Upper lobe of left lung (tissue), 4 donors: ENCODE data around the gene AGAP1.

ENCODE experiments used
- CTCF ChIP-seq, 6 experiments: fragments of 450-650 bp in 4 of 6; fragments of 200-600 bp in 2 of 6; sonication (generic) in 2 of 6; IDR thresholded peaks; one replicate each; pipeline ENCODE4 v1.5.1; 2016 to 2019; ENCODE audit warnings: antibody characterized with exemption in 6 of 6
- EP300 ChIP-seq, 4 donors: sonication (generic); formaldehyde crosslinking; IDR thresholded peaks; one replicate each; pipeline ENCODE4 v1.5.1; 2017; ENCODE audit warnings: antibody characterized with exemption in 4 of 4, control low read depth in 2 of 4
- POLR2A ChIP-seq, 4 donors: fragments of 450-650 bp; IDR thresholded peaks; one replicate each; pipeline ENCODE4 v1.5.1; 2016 to 2017; ENCODE audit warnings: antibody characterized with exemption in 4 of 4, mild to moderate bottlenecking in 2 of 4
- POLR2AphosphoS5 ChIP-seq, 2 donors: sonication (generic); formaldehyde crosslinking; IDR thresholded peaks; one replicate each; pipeline ENCODE4 v1.5.1; 2017; ENCODE audit warnings: antibody characterized with exemption in 2 of 2

- TF ChIP-seq CTCF (IDR thresholded peaks at IDR 0.05) (no peak), EP300 (IDR thresholded peaks at IDR 0.05) (no peak), POLR2AphosphoS5 (IDR thresholded peaks at IDR 0.05) (no peak), POLR2A (IDR thresholded peaks at IDR 0.05) (no peak)
Observed at GRCh38 chr2:235603659-235604058, 109.8 kb downstream of the AGAP1 start.
